DMS53 treated with DMSO at 0.1 percent for 48 hours (cell line): ENCODE measurements around the gene GNAZ.

Experiments
- DNase-seq: peaks from one replicate; lab custom pipeline; 2025; ENCODE audit not compliant: unreplicated experiment; lab: John Stamatoyannopoulos, UW

GNAZ gene

DNA sequence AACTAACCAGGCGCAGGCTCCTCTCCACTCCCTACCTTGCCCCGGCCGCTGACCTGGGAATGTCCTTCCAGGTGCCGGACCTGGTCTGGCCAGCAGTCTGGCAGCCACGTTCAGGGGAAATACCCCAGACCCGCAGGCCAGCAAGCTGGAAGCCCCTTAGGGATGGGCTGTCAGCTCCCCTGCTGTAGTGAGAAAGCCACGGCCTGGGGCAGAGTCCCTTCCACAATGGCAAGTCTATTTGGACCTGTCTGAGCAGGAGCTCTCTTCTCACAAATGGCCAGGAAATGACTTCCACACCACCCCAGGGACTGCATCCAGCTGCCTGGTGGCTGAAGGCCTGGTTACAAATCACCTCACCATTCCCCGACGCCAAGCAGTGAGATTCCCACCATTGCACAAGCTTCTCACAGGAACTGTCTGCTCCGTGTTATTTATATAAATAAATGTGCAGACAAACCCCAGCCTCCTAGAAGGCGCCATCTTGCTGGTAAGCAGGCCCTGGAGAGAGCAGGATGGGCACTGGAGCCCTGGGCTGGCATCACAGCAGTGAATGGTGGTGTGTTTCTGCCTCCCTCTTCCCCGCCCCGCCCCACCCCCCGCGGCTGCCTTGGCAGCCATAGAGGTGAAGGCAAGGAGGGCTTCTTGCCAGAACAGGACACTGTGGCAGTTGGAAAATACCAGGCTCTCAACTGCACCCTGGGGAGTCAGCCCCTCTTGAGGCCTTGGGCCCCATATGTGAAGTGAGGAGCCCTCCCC, 47.8 kb downstream of the GNAZ start:
- DNase-seq, result no peak

DNA sequence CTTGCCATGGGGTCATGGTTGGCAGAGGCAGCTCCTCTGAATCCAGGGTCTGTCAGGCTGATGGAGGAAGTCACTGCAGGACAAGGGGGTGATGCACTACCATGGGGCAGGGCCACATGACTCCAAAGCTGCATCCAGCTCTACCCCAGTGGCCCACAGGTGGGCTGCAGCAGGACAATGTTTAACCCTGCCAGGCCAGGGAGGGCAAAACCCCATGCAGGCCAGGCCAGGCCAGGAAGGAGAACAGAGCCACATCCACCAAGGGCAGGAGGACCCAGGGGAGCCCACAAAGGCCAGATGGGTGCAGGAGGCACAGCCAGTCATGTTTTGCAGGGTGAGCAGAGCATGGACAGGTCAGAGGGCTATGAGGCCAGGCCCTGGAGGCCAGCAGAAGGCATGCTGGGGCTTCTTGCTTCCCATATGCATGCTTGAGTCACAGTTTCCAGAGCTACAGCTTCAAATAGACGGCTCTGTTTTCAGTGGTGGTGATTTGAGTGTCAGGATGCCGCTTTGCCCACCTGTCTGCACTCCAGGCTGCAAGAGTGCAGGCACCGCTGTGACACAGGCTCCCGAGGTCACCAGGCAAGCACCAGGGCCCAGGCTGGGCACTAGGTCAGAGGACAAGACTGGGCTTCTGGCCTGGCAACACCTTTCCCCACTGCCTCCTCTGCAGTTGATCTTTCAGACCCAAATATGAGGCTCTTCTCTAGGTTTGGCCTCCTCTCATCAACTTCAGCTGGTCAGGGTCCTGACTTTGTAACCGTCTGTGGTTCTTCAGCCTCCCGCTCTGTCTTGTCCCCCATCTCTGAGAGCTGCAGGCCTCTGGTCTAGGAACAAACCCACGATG, 48.6 kb downstream of the GNAZ start:
- no peak for DNase-seq

DNA sequence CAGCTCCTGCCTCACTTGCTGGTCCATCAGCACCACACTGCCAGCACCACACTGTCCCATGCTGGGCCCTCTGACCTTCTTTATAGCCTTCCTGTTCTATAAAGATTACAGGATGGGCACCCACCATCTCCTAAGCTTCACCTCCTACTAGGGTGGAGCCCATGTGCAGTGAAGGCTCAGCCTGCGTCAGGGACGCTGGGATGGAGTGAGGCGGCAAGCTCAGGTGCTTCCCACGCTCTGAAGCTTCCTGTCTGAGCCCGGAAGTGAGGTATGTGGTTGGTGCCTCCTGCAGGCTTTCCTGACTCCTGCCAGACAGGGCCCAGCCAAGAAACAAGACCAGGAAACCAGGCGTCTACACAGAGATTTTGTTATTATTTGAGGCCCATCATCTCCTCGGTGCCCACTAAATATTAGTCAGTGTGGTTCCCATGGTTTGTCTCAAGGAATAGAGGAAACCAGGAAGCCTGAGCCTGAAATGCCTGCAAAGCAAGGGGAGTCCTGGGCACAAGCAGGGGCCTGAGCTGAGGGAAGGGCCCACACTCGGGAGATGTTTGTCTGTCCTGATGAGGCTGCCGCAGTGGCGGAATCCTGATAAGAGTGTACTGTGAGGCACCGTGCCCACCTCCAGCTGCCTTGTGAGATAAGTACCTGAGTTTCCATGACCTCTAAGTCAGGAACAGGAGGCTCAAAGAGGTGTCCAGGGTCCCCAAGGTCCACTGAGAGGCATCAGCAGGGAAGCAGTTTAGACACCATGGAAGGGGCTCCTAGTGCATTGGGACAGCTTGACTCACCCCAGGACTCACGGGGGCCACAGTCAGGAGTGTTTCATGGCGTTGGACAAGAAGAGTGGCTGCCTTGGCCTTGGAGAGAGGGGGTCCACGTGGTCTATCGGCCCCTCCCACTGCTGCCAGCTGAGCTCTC, 49.4 kb downstream of the GNAZ start:
- no peak for DNase-seq

DNA sequence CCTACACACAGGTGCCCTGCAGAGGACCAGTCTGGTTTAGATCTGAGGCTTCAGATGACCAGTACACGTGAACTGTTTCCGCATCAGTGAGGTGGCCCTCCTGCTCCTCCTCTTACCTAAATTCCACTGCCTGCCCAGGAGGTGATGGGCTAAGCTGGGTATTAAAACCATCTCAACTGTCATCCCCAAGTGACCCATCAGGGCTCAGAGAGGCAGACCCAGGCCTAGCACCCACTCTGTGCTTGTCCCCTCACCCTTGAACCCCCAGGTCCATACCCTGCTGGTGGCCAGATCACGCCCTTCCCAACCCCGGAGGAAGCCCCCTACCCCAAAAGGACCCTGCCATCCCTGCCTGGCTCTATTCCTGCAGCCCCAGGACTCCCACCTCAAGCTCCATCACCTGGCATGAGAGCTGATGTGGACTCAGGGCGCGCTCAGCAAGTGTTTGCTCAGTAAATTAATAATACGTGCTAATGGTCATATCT, 50.1 kb downstream of the GNAZ start:
- DNase-seq, result no peak

DNA sequence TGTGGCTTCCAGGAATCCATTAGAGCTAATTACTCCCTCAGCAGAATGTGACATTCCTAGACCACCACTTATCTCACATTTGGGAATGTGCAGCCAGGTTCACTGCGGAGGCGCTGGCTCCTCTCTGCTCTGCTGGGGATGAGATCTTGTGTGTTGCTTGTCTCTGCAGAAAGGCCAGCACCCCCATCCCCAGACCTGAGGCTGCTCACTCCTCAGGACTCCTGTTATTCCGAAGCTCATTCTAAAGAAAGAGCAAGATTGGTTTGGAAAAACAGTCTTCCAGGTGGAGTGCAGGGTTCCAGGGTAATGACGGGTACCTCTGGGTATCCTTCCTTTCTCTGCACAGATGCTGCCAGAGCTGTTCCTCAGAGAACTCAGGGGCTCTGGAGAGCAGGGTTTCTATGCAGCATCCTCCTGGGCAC, 50.7 kb downstream of the GNAZ start:
- no peak for DNase-seq

DNA sequence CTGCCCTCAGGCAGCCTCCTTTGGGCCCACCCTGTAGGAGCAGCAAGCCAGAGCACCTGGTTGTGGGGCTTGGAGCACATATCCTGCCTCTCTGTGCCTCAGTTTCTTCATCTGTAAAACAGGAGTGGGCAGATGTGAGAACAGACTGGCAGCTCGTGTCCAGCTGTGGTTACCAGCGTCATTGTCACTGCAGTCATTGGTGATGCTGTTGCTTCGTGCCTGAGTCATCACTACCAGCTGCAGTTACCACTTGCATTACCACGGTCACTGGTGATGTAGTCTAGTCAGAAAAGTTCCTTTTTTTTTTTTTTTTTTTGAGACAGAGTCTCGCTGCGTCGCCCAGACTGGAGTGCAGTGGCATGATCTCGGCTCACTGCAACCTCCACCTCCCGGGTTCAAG, 51.1 kb downstream of the GNAZ start:
- no peak for DNase-seq

DNA sequence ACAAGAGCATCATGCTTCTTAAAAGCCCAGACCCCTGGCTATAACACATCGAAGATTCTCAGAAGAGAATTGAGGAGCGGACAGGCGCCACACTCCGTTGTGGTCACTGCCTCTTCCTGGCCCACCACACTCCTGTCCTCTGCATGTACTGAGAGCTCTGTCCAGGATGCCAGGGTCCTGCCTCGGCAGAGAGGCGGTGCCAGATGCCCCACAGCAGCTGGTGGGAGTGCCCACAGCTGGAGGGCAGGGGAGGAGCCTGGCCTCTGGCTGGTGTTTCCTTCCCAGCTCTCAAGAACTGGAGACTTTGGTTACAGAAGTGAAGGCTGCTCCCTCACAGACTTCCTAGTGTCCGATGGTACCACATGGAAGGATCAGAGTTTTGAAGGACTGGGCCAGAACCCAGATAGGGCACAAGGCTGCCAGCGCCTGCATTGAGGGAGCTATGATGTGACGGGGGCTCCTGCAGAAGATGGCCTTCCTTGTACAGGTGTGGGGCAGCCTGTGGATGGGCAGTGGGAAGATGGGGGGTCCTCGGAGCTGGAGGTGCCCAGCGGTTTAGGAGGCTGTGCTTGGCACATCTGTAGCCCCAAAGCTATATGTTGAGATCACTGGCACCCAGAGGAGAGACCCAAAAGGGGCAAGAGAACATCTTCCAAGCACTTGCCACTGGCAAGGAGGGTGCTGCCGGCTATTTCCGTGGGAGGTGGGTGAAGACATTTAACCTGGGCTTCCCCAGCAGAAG, 52.1 kb downstream of the GNAZ start:
- no peak for DNase-seq

DNA sequence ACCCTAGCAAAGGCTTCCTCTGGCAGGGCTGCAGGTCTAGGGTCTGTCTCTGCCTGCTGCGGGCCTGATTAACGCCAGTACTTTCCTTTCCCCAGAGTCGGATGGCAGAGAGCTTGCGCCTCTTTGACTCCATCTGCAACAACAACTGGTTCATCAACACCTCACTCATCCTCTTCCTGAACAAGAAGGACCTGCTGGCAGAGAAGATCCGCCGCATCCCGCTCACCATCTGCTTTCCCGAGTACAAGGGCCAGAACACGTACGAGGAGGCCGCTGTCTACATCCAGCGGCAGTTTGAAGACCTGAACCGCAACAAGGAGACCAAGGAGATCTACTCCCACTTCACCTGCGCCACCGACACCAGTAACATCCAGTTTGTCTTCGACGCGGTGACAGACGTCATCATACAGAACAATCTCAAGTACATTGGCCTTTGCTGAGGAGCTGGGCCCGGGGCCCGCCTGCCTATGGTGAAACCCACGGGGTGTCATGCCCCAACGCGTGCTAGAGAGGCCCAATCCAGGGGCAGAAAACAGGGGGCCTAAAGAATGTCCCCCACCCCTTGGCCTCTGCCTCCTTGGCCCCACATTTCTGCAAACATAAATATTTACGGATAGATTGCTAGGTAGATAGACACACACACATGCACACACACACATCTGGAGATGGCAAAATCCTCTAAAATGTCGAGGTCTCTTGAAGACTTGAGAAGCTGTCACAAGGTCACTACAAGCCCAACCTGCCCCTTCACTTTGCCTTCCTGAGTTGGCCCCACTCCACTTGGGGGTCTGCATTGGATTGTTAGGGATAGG, 52.9 kb downstream of the GNAZ start:
- no peak for DNase-seq

DNA sequence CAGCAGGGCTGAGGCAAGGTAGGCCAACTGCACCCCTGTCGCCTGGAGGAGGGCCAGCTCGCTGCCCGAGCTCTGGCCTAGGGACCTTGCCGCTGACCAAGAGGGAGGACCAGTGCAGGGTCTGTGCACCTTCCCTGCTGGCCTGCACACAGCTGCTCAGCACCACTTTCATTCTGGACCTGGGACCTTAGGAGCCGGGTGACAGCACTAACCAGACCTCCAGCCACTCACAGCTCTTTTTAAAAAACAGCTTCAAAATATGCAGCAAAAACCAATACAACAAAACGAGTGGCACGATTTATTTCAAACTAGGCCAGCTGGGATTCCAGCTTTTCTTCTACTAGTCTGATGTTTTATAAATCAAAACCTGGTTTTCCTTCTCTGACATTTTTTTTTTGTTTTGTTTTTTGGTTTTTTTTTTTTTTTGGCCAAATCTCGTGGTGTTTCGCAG, 53.5 kb downstream of the GNAZ start:
- DNase-seq, result no peak

DNA sequence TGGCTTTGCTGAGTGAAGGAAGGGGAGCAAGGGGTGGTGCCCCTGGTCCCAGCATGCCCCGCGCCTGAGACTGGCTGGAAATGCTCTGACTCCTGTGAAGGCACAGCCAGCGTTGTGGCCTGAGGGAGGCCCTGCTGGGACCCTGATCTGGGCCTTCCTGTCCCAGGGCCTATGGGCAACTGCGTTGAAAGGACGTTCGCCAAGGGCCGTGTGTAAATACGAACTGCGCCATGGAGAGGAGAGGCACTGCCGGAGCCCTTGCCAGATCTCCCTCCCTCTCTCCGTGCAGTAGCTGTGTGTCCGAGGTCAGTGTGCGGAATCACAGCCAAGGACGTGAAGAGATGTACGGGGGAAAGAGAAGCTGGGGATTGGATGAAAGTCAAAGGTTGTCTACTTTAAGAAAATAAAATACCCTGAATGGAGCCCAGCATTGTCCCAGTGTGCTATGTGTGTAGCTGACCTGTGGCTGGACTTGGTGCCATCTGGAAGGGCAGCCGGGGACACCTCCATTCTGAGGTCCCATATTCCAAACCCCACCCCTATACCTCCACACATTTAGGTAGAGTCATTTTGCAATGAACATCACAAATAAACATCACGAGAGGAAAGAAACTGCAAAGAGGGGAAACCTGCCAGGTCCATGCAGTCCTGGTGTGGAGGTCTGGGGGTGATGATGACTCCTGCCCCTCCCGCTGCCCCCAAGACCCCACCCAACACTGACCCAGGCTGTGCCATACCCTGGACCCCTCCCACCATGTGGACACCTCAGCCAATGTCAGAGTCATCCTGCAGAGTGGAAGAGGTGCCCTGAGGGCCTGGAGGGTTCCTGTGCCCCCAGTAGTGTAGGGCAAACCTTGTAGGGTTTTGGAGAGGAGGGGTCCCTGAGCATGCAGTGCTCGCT, 54.5 kb downstream of the GNAZ start:
- no peak for DNase-seq

DNA sequence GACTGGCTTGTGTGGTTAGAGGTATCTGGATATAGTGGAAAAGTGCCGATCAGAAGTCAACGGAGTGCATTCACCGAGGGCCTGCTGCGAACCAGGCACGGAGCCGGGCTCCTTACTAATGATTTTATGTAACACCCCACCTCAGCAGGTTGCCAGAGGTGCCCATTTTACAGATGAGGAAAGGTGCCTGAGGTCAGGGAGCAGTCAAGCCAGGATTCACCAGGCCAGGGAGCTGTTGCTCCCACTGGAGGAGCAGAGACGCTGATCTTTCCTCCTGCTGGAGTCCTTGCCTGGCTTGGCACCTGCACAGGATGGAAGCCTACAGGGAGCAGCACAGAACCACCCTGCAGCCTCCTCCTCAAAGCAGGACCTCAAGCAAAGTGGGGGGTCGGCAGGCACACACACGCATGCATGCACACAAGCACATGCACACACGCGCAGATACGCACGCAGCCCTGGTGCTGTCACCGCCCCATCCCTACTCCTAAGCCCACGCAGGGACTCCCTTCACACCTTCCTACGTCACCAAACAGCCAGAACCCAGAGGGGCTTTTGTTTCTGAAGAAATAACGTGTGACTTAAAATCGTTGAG, 55.3 kb downstream of the GNAZ start:
- no peak for DNase-seq

DNA sequence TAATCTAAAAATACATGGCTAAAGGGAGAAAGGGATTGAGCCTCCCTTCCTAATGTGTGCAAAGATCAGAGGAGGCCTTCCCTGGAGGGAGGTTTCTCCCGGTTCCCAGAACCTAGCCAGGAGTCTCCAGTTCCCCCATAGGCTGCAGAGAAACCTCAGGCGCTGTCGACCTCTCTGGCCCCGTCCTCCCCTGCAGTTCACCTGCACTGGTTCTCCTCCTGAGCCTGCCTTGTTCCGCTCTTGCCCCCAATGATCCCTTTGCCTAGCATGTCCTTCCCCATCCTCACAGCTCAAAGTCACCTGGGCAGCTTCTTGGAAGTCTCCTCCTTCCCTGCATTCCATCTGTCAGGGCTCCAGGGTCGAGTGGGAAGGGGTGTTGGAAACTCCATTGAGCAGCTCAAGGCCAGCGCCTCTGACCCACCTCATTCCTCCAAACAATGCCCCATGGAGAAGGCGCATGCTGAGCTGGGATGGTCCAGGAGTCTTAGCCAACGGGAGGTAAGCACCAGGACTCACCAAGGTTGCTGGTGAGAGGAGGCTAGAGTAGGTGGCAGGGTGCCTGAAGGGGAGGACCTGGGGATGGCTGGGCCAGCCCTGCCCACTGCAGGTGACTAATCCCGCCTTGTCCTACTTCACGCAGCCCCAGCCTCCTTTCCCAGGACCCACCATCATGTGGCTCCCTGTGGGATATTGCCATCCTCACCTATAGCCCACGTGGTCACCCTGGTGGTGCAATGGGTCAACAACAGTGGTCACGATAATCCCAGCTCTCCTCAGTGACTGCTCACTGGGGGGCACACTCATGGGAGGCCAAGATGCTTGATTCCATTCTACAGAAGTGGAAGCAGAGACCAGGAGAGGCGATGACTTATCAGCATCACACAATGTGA, 56.1 kb downstream of the GNAZ start:
- no peak for DNase-seq

DNA sequence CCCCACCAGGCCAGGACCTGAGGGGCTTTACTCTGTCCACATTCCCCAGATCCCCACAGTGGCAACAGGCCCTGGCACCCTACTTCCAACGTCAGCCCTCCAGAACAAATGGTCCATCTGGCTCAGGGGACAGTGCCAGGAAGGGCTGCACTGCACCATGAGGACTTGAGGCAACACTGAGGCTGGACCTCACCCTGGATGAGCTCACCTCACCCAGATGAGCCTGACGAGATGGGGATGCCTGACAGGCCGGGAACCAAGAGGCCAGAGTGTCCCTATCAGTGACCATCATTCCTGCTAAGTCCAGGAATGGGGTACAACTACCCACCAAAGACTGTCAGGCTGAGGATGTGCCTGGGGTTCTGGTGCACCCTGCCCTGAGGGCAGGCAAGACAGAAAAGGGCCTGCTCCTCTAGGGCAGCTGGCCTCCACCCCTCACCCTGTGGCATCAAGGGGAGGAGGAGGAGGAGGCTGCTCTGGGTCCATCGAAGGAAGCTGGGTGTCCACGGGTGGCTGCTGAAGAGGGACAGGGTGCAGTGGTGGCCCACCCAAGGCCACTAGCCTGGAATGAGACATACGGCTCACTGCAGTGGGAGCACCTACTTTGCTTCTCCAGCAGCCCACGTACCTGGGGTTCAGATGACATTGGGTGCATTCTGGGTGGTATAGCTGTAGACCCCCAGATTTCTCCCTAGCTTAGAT, 56.9 kb downstream of the GNAZ start:
- no peak for DNase-seq

DNA sequence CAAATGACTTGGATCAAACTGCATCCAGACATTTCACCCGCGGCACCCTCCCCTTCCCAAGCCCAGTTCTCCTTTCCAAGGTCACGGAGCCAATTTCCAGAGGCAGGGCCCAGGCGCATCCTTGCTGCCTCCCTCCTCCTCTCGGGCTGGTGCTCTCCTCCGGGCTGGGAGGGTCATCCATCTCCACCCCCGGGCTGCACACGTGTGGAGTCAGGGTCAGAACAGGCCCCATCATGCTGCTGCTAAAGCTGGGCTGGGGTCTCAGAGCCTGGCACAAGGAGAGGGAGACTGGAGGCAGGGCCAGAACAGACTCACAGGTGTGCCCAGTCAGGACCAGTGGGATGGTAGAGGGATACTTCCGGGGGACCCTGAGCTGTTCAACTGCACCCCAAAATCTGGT, 57.5 kb downstream of the GNAZ start:
- DNase-seq, result no peak

DNA sequence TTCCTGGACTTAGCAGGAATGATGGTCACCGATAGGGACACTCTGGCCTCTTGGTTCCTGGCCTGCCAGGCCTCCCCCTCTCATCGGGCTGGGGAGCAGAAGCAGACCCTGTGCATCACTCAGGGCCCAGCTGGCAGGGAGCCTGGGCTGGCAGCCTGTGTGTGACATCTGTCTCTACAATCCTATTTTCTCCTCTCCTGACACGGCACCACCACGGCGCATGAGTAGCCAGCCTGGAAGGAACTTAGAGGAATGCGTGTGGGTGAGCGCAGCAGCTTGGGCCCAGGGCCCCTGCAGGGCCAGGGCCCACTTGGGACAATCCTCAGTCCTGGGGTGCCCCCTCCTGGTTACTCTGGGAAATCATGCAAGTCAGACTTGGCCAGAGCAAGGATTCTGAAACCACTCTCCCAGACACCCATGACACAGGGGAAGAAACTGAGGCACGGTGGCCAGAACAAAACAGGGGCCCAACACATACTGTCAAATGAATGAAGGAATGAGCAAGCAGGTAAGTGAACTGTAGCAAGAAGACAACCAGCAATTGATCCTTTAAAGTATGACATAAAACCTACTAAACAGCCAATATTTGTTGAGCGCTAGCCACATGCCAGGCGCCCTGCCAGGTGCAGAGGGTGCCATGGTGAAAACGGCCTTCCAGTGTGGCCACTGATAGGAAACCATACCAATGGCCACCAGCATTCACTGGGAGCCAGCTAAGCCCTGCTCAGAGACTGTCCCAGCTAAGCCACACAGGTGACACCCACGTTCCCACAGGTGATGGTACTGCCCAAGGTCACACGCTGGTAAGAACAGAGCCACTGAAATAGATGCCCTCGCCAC, 58.2 kb downstream of the GNAZ start:
- peak; percentile 9 for DNase-seq

DNA sequence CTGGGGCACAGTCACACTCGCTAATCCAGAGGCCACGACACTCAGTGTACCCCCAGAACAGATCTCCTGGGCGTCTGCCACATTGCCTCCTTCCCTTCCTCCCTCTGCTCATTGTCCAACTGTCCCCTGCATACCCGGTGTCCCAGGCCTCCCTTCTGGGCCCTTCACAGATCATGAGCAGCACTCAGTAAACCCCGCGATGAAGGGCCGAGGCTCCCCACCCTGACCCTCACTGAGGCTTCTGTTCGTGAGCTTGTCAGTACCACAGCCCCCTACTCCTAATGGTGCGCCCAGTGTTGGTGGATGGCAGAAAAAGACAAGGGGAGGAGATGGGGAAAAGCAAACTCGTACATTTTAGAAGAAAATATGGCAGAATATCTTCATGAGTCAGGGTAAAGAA, 58.8 kb downstream of the GNAZ start:
- no peak for DNase-seq
